Measurements from ENCODE around the gene GRK6. TPM values are rescaled to one million over a fixed set of nuclear protein-coding genes. Genes with fewer than 3 reads are reported as not detected.

The GRK6 gene
- polyA plus RNA-seq, 1 of the 3 experiments (the other 2 are of a cell fraction), result 39.5 TPM

DNA sequence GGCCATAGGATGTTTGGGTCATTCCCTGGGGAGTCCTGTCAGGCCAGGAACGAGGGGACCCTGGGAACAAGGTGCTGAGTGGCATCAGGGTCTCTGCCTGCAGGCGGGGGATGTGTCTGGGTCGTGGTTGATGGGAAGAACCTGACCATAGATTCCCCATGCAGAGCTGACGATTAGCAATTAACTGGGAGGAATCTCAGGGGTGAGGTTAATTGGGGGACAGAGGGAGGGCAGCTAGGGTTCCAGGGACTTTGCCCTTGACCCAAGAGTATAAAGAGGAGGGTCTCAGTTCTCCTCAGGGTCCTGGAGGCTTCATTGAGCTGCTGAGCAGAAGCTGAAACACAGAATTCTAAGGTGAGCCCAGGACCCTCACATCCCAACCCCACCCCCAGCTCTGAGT lies 42.3 kb upstream of the GRK6 start, which contains the start of gene SLC34A1:
Gene SLC34A1 (plus strand): TSS at position 301 of the 400 bp plus-strand sequence. CDS start 1,308 bp downstream, outside the sequence.
- 33% methylated on average over 3 of the region's 4 CpGs for WGBS (ENCODE audit: low lambda C conversion rate)
- ChIA-PET CTCF (interaction anchor here (5.5 to 14.2 kb wide), 3 partner anchors 15 to 70 kb away, joined by 42 to 209 read pairs (median 58); no protein-coding TSS in a partner anchor), POLR2A (no interaction called here)
- H3K9me2 ChIP-seq, result no peaks in the 10 kb centered on the region
- H3K9me3 ChIP-seq, result no peaks in the 10 kb centered on the region
- H3K4me1 ChIP-seq (ENCODE audit: control insufficient read depth in 1 of 2, insufficient read depth in 2 of 2, low read depth in 1 of 2, low read length in 1 of 2), result peaks cover 0 to 7% of the 10 kb centered on the region in 2 experiments; a peak in 2 of 4 replicates
- H3K4me3 ChIP-seq (ENCODE audit: low read depth in 2 of 2, low read length in 1 of 2), result no peak within 1 kb of the TSS
- no peaks in the 10 kb centered on the region for H3K36me3 ChIP-seq (replicated peaks in 1 of 2; ENCODE audit: control insufficient read depth in 1 of 2, insufficient read depth in 2 of 2, low read length in 1 of 2)
- no peaks in the 10 kb centered on the region for H3K79me2 ChIP-seq (ENCODE audit: insufficient read depth)
- H3F3A ChIP-seq (replicated peaks; ENCODE audit: insufficient read depth), result peaks cover under 1% of the 10 kb centered on the region
- no peaks in the 10 kb centered on the region for H3K27me3 ChIP-seq (ENCODE audit: insufficient read depth)
- H3K4me2 ChIP-seq, result no peak within 1 kb of the TSS
- H3K27ac ChIP-seq (ENCODE audit: low read depth in 2 of 2, low read length in 1 of 2), result no peak within 1 kb of the TSS
- no peak for DNase-seq
- no peak within 1 kb of the TSS for H3K9ac ChIP-seq
- no peak for TF ChIP-seq RCOR1 (IDR thresholded peaks at IDR 0.05; ENCODE audit: low read length)
- TF ChIP-seq POLR2AphosphoS5 (IDR thresholded peaks at IDR 0.05; ENCODE audit: low read depth, low read length), result no peak
- no peak for TF ChIP-seq GABPA (IDR thresholded peaks at IDR 0.05; ENCODE audit: low read depth)
- TF ChIP-seq, protein P1, sequence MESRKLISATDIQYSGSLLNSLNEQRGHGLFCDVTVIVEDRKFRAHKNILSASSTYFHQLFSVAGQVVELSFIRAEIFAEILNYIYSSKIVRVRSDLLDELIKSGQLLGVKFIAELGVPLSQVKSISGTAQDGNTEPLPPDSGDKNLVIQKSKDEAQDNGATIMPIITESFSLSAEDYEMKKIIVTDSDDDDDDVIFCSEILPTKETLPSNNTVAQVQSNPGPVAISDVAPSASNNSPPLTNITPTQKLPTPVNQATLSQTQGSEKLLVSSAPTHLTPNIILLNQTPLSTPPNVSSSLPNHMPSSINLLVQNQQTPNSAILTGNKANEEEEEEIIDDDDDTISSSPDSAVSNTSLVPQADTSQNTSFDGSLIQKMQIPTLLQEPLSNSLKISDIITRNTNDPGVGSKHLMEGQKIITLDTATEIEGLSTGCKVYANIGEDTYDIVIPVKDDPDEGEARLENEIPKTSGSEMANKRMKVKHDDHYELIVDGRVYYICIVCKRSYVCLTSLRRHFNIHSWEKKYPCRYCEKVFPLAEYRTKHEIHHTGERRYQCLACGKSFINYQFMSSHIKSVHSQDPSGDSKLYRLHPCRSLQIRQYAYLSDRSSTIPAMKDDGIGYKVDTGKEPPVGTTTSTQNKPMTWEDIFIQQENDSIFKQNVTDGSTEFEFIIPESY (IDR thresholded peaks at IDR 0.05; ENCODE audit: borderline replicate concordance, low read depth), result no peak
- no peak for TF ChIP-seq EP300 (IDR thresholded peaks at IDR 0.05; ENCODE audit: borderline replicate concordance in 1 of 2, low read depth in 1 of 2, low read length in 1 of 2)
- TF ChIP-seq, protein P2, sequence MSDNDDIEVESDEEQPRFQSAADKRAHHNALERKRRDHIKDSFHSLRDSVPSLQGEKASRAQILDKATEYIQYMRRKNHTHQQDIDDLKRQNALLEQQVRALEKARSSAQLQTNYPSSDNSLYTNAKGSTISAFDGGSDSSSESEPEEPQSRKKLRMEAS (IDR thresholded peaks at IDR 0.05; ENCODE audit: low read depth), result no peak
- TF ChIP-seq, protein P3, sequence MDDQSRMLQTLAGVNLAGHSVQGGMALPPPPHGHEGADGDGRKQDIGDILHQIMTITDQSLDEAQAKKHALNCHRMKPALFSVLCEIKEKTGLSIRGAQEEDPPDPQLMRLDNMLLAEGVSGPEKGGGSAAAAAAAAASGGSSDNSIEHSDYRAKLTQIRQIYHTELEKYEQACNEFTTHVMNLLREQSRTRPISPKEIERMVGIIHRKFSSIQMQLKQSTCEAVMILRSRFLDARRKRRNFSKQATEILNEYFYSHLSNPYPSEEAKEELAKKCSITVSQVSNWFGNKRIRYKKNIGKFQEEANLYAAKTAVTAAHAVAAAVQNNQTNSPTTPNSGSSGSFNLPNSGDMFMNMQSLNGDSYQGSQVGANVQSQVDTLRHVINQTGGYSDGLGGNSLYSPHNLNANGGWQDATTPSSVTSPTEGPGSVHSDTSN (IDR thresholded peaks at IDR 0.05), result no peak
- no peak for TF ChIP-seq ELF1 (IDR thresholded peaks at IDR 0.05)
- TF ChIP-seq YY1 (IDR thresholded peaks at IDR 0.05; ENCODE audit: low read depth), result no peak
- TF ChIP-seq GATA2 (CRISPR knock-in tag; IDR thresholded peaks at IDR 0.05), result no peak
- no peak for TF ChIP-seq TCF12 (IDR thresholded peaks at IDR 0.05)
- no peak for TF ChIP-seq MEF2A (IDR thresholded peaks at IDR 0.05; ENCODE audit: borderline replicate concordance, low read depth)
- TF ChIP-seq NRF1 (IDR thresholded peaks at IDR 0.05; ENCODE audit: low read depth, low read length), result no peak
- TF ChIP-seq RAD21 (IDR thresholded peaks at IDR 0.05; ENCODE audit: low read length), result no peak
- no peak for TF ChIP-seq SIN3A (IDR thresholded peaks at IDR 0.05; ENCODE audit: borderline replicate concordance, low read depth, low read length)
- TF ChIP-seq NFIC (IDR thresholded peaks at IDR 0.05; ENCODE audit: borderline replicate concordance), result no peak
- TF ChIP-seq JUND (IDR thresholded peaks at IDR 0.05), result no peak
- TF ChIP-seq, protein P4, sequence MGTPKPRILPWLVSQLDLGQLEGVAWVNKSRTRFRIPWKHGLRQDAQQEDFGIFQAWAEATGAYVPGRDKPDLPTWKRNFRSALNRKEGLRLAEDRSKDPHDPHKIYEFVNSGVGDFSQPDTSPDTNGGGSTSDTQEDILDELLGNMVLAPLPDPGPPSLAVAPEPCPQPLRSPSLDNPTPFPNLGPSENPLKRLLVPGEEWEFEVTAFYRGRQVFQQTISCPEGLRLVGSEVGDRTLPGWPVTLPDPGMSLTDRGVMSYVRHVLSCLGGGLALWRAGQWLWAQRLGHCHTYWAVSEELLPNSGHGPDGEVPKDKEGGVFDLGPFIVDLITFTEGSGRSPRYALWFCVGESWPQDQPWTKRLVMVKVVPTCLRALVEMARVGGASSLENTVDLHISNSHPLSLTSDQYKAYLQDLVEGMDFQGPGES (IDR thresholded peaks at IDR 0.05; ENCODE audit: low read depth, low read length), result no peak
- H2AFZ ChIP-seq (ENCODE audit: low read depth), result no peak within 1 kb of the TSS
- no peaks in the 10 kb centered on the region for H4K20me1 ChIP-seq (ENCODE audit: insufficient read depth)
